Lung (tissue), 12 donors: ENCODE results near the gene NHS. TPM values are rescaled to one million over a fixed set of nuclear protein-coding genes. Genes with fewer than 3 reads are reported as not detected.
"Not testable (repeated sequence)": the region's sequence is repeated elsewhere in the genome, so short reads cannot be mapped to it uniquely, and the experiment has no call there.

Experiments used
- ATAC-seq: fragments of 200-7000 bp; cut with Tn5 transposase; one replicate; pipeline ENCODE4 v1.9.1; 2020; ENCODE audit warnings: moderate number of reproducible peaks; ENCODE audit not compliant: insufficient read depth, low FRiP score
- DNase-seq, 3 donors: peaks; one replicate each; pipeline ENCODE4 v3.0.0-alpha.2; 2013 to 2017
- H3K27ac ChIP-seq, 2 donors: one replicate each; pipeline ENCODE4 v1.5.1; 2013; ENCODE audit warnings: mild to moderate bottlenecking in 2 of 2, moderate library complexity in 2 of 2, control low read depth in 1 of 2, inconsistent platforms in 1 of 2, low read depth in 1 of 2, low read length in 1 of 2
- H3K27me3 ChIP-seq, 3 donors: one replicate each; pipeline ENCODE4 v1.5.1; 2013; ENCODE audit warnings: low read length in 2 of 3; ENCODE audit not compliant: control insufficient read depth in 3 of 3, insufficient read depth in 3 of 3
- H3K36me3 ChIP-seq, 4 donors: one replicate each; pipeline ENCODE4 v1.5.1; 2013; ENCODE audit warnings: low read length in 4 of 4, mild to moderate bottlenecking in 1 of 4, moderate library complexity in 1 of 4; ENCODE audit not compliant: control insufficient read depth in 4 of 4, insufficient read depth in 4 of 4
- H3K4me1 ChIP-seq, 5 donors: one replicate each; pipeline ENCODE4 v1.5.1; 2013; ENCODE audit warnings: low read length in 5 of 5, mild to moderate bottlenecking in 2 of 5, moderate library complexity in 1 of 5; ENCODE audit not compliant: control insufficient read depth in 5 of 5, insufficient read depth in 5 of 5
- H3K4me3 ChIP-seq: one replicate; pipeline ENCODE4 v1.5.1; 2013; ENCODE audit warnings: mild to moderate bottlenecking, control low read depth, moderate library complexity
- H3K9ac ChIP-seq, 2 donors: one replicate each; pipeline ENCODE4 v1.5.1; 2013; ENCODE audit warnings: low read length in 2 of 2, control low read depth in 1 of 2; ENCODE audit not compliant: insufficient read depth in 1 of 2
- H3K9me3 ChIP-seq, 4 donors: one replicate each; pipeline ENCODE4 v1.5.1; 2013; ENCODE audit warnings: low read length in 3 of 4, mild to moderate bottlenecking in 1 of 4, moderate library complexity in 1 of 4; ENCODE audit not compliant: control insufficient read depth in 4 of 4, insufficient read depth in 3 of 4
- WGBS, 2 donors: extraction: QIAGEN DNeasy Blood & Tissue Kit; methylation state at CpG; one replicate each; pipeline ENCODE4 v1.1.7; 2013; 5-methylcytosine and 5-hydroxymethylcytosine counted together
- polyA plus RNA-seq, 2 donors: library from polyadenylated mRNA; stranded (reverse); fragments of 200-250 nt; gene quantifications; one replicate each; pipeline ENCODE4 v1.2.1, GENCODE V29; 2013
- total RNA-seq, 2 donors: library from RNA; depleted of rRNA in 1 of 2; stranded (reverse); fragments of >200 nt in 1 of 2; gene quantifications; one replicate each; pipeline ENCODE4 v1.2.1, GENCODE V29; 2014 to 2021
- TF ChIP-seq, protein P1 (sequence below): IDR thresholded peaks from 2 replicates; pipeline ENCODE4 v1.5.1; 2012; ENCODE audit warnings: mild to moderate bottlenecking; ENCODE audit errors: control extremely low read depth, extremely low read depth
- donor health status: control.
- donor health status: control.
- donor health status: Bipolar disorder and iron deficiency.
- donor health status: healthy.
- donor health status: DM: yes; HTN: yes; CAD: no.

The NHS gene
- total and polyA plus RNA-seq, 4 donors, result 0.46 to 2.0 (median 1.4) TPM

DNA sequence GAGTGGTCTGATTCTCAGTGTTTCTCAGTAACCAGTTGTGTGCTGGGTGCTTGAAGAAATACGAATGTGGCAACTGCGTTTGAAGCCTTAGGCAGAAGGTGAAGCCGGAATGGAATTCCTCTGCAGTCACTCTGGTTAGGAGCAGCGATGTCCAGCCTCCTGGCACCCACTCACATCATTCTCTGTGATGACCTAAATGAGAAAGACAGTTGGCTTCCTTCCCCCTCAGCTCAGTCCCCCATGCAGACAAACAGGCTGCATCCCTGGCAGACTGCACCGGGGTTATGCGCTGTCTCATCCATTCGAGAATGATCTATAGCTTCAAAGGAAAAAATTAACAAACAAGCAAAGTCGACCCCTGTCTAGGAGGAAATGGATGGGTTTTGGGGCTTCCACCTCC is 192.2 kb downstream of the NHS start:
- DNase-seq (peak; percentile 42 to 66 (median 49)), ATAC-seq (no peak)
- WGBS, 2 donors, result 59 to 71% methylated on average over 8 of the region's 8 CpGs
- Histone ChIP-seq H3K27me3 (peaks cover 0 to 31% (median 5%) of the 10 kb centered on the region in 3 donors), H3K4me1 (peaks cover 0 to 8% (median 3%) of the 10 kb centered on the region in 5 donors), H3K9ac (no peak overlapping the region), H3K9me3 (peaks cover 0 to 5% (median 0%) of the 10 kb centered on the region in 4 donors), H3K36me3 (no peaks in the 10 kb centered on the region), H3K4me3 (no peak overlapping the region), H3K27ac (no peak overlapping the region)
- TF ChIP-seq, protein P1, sequence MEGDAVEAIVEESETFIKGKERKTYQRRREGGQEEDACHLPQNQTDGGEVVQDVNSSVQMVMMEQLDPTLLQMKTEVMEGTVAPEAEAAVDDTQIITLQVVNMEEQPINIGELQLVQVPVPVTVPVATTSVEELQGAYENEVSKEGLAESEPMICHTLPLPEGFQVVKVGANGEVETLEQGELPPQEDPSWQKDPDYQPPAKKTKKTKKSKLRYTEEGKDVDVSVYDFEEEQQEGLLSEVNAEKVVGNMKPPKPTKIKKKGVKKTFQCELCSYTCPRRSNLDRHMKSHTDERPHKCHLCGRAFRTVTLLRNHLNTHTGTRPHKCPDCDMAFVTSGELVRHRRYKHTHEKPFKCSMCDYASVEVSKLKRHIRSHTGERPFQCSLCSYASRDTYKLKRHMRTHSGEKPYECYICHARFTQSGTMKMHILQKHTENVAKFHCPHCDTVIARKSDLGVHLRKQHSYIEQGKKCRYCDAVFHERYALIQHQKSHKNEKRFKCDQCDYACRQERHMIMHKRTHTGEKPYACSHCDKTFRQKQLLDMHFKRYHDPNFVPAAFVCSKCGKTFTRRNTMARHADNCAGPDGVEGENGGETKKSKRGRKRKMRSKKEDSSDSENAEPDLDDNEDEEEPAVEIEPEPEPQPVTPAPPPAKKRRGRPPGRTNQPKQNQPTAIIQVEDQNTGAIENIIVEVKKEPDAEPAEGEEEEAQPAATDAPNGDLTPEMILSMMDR, result no peak

DNA sequence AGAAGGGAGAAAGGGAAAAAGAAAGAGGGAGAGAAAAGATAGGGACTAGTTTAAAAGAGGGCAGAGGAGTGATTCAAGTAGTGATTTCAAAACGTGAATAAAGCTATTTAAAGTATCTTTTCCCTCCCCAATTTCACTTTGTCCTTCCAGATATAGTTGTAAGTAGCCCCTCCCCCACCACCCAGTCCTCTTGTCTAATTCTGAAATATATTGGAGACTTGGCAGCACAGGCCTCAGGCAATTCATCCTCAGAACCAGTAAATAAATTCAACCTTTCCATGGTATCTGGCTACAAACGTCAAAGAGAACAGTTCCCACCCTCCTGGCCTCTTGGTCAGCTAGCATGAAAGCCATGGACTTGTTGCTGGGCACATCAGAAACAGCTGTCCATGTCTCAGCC is 192.8 kb downstream of the NHS start:
- Histone ChIP-seq H3K36me3 (no peaks in the 10 kb centered on the region), H3K4me3 (no peak overlapping the region), H3K9me3 (peaks cover 0 to 5% (median 0%) of the 10 kb centered on the region in 4 donors), H3K9ac (no peak overlapping the region), H3K27ac (no peak overlapping the region), H3K4me1 (peaks cover 0 to 8% (median 3%) of the 10 kb centered on the region in 5 donors), H3K27me3 (peaks cover 0 to 29% (median 5%) of the 10 kb centered on the region in 3 donors)
- DNase-seq, result no peak
- TF ChIP-seq, protein P1, result no peak
- 17 to 24% methylated on average over 2 of the region's 2 CpGs for WGBS, 2 donors
- ATAC-seq, result no peak

DNA sequence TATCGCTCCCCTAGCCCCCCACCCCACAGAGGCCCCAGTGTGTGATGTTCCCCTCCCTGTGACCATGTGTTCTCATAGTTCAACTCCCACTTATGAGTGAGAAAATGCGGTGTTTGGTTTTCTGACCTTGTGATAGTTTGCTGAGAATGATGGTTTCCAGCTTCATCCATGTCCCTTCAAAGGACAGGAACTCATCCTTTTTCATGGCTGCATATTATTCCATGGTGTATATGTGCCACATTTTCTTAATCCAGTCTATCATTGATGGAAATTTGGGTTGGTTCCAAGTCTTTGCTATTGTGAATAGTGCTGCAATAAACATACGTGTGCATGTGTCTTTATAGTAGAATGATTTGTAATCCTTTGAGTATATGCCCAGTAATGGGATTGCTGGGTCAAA is 193.8 kb downstream of the NHS start:
- not testable (repeated sequence) for H3K36me3 ChIP-seq, H3K4me3 ChIP-seq, H3K9me3 ChIP-seq, H3K27ac ChIP-seq, ATAC-seq, H3K9ac ChIP-seq, DNase-seq, H3K4me1 ChIP-seq
- WGBS, 2 donors, result 81 to 83% methylated on average over 3 of the region's 3 CpGs
- H3K27me3 ChIP-seq, result peaks cover 0 to 20% (median 5%) of the 10 kb centered on the region in 3 donors

DNA sequence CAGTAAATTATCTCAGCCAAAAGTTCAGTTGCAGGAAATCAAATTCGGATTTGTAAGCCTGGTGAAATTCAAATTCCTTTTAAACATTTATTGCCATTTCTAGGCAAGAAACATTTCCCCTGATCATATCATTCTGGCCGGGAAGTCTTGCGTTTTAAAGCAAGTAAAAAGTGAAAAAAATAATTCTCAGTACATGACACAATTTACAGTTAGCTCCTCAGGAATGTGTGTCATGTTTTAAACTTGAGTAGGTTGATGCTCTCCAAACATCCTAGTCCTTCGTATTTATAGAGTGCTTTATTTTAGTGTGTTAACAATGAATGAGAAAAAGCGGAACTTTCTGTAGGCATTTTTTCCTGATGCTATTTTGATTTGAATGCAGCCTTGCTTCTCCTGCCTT is 204.0 kb downstream of the NHS start:
- DNase-seq, result no peak
- TF ChIP-seq, protein P1, result no peak
- Histone ChIP-seq H3K9ac (no peak overlapping the region), H3K4me3 (no peak overlapping the region), H3K27ac (no peak overlapping the region), H3K4me1 (peaks cover 0 to 20% (median 0%) of the 10 kb centered on the region in 5 donors), H3K9me3 (no peaks in the 10 kb centered on the region), H3K36me3 (no peaks in the 10 kb centered on the region), H3K27me3 (peaks cover 0 to 41% (median 12%) of the 10 kb centered on the region in 3 donors)
- ATAC-seq, result no peak
- WGBS, 2 donors, result 76 to 77% methylated on average over 5 of the region's 5 CpGs
